GM10847 (cell line): ENCODE measurements around the gene POU5F1.

Experiments
- POLR2A ChIP-seq: IDR thresholded peaks from 2 replicates; pipeline ENCODE4 v1.6.1; 2011; ENCODE audit not compliant: insufficient read length; ENCODE audit errors: extremely low read depth

The POU5F1 gene

GRCh38 chr6:31144970-31145340 lies 25.5 kb downstream of the POU5F1 start:
- TF ChIP-seq POLR2A: no peak

GRCh38 chr6:31144296-31144969 lies 26.0 kb downstream of the POU5F1 start:
- no peak for TF ChIP-seq POLR2A

GRCh38 chr6:31143148-31143547 lies 27.3 kb downstream of the POU5F1 start:
- TF ChIP-seq POLR2A: no peak

- no peak for TF ChIP-seq POLR2A
Measured at GRCh38 chr6:31142361-31142761, 28.1 kb downstream of the POU5F1 start.

- TF ChIP-seq POLR2A: no peak
Measured at GRCh38 chr6:31140643-31141042, 29.8 kb downstream of the POU5F1 start.

- TF ChIP-seq POLR2A: no peak
Measured at GRCh38 chr6:31139599-31139998, 30.9 kb downstream of the POU5F1 start.

GRCh38 chr6:31138982-31139381 lies 31.5 kb downstream of the POU5F1 start, which contains the start of gene PSORS1C2:
Gene PSORS1C2 (minus strand): TSS chr6:31139066. CDS start chr6:31139026, 40 bp downstream.
- no peak for TF ChIP-seq POLR2A

GRCh38 chr6:31135710-31136109 lies 34.8 kb downstream of the POU5F1 start:
- no peak for TF ChIP-seq POLR2A

- TF ChIP-seq POLR2A: no peak
Measured at GRCh38 chr6:31132806-31133205, 37.7 kb downstream of the POU5F1 start.

- TF ChIP-seq POLR2A: no peak
Measured at GRCh38 chr6:31131595-31131994, 38.9 kb downstream of the POU5F1 start.

GRCh38 chr6:31130751-31131150 lies 39.7 kb downstream of the POU5F1 start:
- no peak for TF ChIP-seq POLR2A

- no peak for TF ChIP-seq POLR2A
Measured at GRCh38 chr6:31129130-31129529, 41.4 kb downstream of the POU5F1 start.

GRCh38 chr6:31128093-31128676 lies 42.3 kb downstream of the POU5F1 start:
- no peak for TF ChIP-seq POLR2A

GRCh38 chr6:31126396-31127175 lies 43.9 kb downstream of the POU5F1 start:
- TF ChIP-seq POLR2A: no peak

- no peak for TF ChIP-seq POLR2A
Measured at GRCh38 chr6:31125586-31126363, 44.7 kb downstream of the POU5F1 start.
